H1 (cell line): ENCODE data around the gene SPATA31E1. TPM values are rescaled to one million over a fixed set of nuclear protein-coding genes. Genes with fewer than 3 reads are reported as not detected.

Experiments used
- ASH2L ChIP-seq: fragments of 200-600, 300-600 bp; sonication (generic); IDR thresholded peaks from one replicate; pipeline ENCODE4 v1.7.1; 2017; ENCODE audit warnings: low read length
- JUND ChIP-seq: IDR thresholded peaks from 2 replicates; pipeline ENCODE4 v1.6.1; 2011; ENCODE audit warnings: mild to moderate bottlenecking, improper control_type of control experiment, low read length
- SP1 ChIP-seq: IDR thresholded peaks from 2 replicates; pipeline ENCODE4 v1.6.1; 2011; ENCODE audit warnings: low read depth, low read length
- polyA plus RNA-seq, 7 experiments: library from polyadenylated mRNA; depleted of rRNA in 3 of 7; stranded (reverse) in 5 of 7; unstranded in 2 of 7; fragments of >200 nt in 5 of 7; fragments of 200-250 nt in 2 of 7; gene quantifications; 1 replicate in 5 of 7; 2 replicates in 1 of 7; 4 replicates in 1 of 7; pipeline versions ENCODE4 v1.2.1 to v1.2.3, GENCODE V29; 2011 to 2013; ENCODE audit warnings: missing spikeins in 2 of 7, mixed read lengths in 2 of 7
- total RNA-seq: library from RNA; stranded (reverse); fragmentation: NEBNext Ultra II Directional; extraction: Animal tissue kit (Norgen Biotek cat#: 25700); gene quantifications from 2 replicates; pipeline ENCODE4 v1.2.1, GENCODE V29; 2021

The SPATA31E1 gene
- total and polyA plus RNA-seq, 2 of the 8 experiments (the other 6 are each of a cell fraction or from before 2014, with no cell fraction given): 0.05 to 0.09 TPM

- TF ChIP-seq ASH2L (no peak), SP1 (no peak), JUND (no peak)
These were observed 7.6 kb upstream of the SPATA31E1 start (continued) for GRCh38 chr9:87875060-87875459.
